HepG2 (cell line): ENCODE results near the gene SUZ12. TPM values are rescaled to one million over a fixed set of nuclear protein-coding genes. Genes with fewer than 3 reads are reported as not detected.
"Not testable (repeated sequence)": the region's sequence is repeated elsewhere in the genome, so short reads cannot be mapped to it uniquely, and the experiment has no call there.

Source experiments
- ATAC-seq: fragments of 200-7000 bp; cut with Tn5 transposase; 3 replicates; pipeline ENCODE4 v1.9.1; 2020; ENCODE audit warnings: mild to moderate bottlenecking, moderate library complexity
- BruUV-seq: library from RNA; stranded (reverse); fragments of 400-500 nt; replicated peaks from 2 replicates; lab custom pipeline; 2021; lab: Mats Ljungman, UMichigan
- CTCF ChIA-PET: fragments of 300-600 bp; formaldehyde crosslinking; extraction: SDS; loops from one replicate; lab custom pipeline; 2021; ENCODE audit warnings: low total read pairs, inconsistent platforms, low intra/inter-chr PET ratio; lab: Yijun Ruan, JAX
- POLR2A ChIA-PET: fragments of 350-600 bp; sonication (Branson Sonifier 250); formaldehyde crosslinking; loops from one replicate; lab custom pipeline; 2020; ENCODE audit warnings: antibody characterized with exemption, inconsistent platforms; lab: Yijun Ruan, JAX
- DNase-seq: peaks from one replicate; pipeline ENCODE4 v3.0.0-alpha.2; 2015; ENCODE audit warnings: low spot score
- FAIRE-seq: peaks from 3 replicates; lab custom pipeline; 2011; peaks lifted over from hg19 to GRCh38; lab: Jason Lieb, UNC
- H2AFZ ChIP-seq: one replicate; pipeline ENCODE4 v1.6.1; 2011; ENCODE audit warnings: low read length, inconsistent platforms
- H3K27ac ChIP-seq: fragments of 300-600 bp; 3 replicates; pipeline ENCODE4 v1.8.0; 2011; ENCODE audit warnings: mixed run types, mild to moderate bottlenecking, mixed read lengths, low read length, inconsistent platforms; ENCODE audit not compliant: insufficient read depth; ENCODE audit errors: extremely low read length
- H3K27me3 ChIP-seq, 2 experiments: fragments of 200-600 bp in 1 of 2; 2 replicates in 1 of 2; 3 replicates in 1 of 2; pipeline versions ENCODE4 v1.6.0 to v1.8.0; 2011; ENCODE audit warnings: low read length in 2 of 2, mild to moderate bottlenecking in 2 of 2, moderate library complexity in 2 of 2, inconsistent platforms in 1 of 2; ENCODE audit not compliant: insufficient read depth in 2 of 2, control insufficient read depth in 1 of 2
- H3K36me3 ChIP-seq, 2 experiments: fragments of 200-600 bp in 1 of 2; replicated peaks in 1 of 2; 2 replicates in 1 of 2; 3 replicates in 1 of 2; pipeline versions ENCODE4 v1.5.1 to v1.8.0; 2011; ENCODE audit warnings: low read length in 2 of 2, inconsistent platforms in 1 of 2; ENCODE audit not compliant: insufficient read depth in 2 of 2, control insufficient read depth in 1 of 2
- H3K4me1 ChIP-seq: 2 replicates; pipeline ENCODE4 v1.5.1; 2012; ENCODE audit warnings: low read length, inconsistent platforms; ENCODE audit not compliant: insufficient read depth
- H3K4me2 ChIP-seq: 2 replicates; pipeline ENCODE4 v1.6.0; 2011; ENCODE audit warnings: low read depth, low read length, inconsistent platforms
- H3K4me3 ChIP-seq, 3 experiments: fragments of 200-600 bp in 1 of 3; sonication (generic), shearing (Covaris generic) in 1 of 3; replicated peaks in 1 of 3; 2 replicates each; pipeline ENCODE4 v1.5.1; 2011 to 2016; ENCODE audit warnings: low read length in 3 of 3, inconsistent platforms in 2 of 3, low read depth in 2 of 3, mild to moderate bottlenecking in 2 of 3, control low read depth in 1 of 3, mixed read lengths in 1 of 3; ENCODE audit not compliant: insufficient read depth in 1 of 3
- H3K79me2 ChIP-seq: one replicate; pipeline ENCODE4 v1.6.1; 2011; ENCODE audit warnings: low read length, inconsistent platforms; ENCODE audit not compliant: insufficient read depth
- H3K9ac ChIP-seq: 2 replicates; pipeline ENCODE4 v1.6.0; 2011; ENCODE audit warnings: mild to moderate bottlenecking, low read depth, low read length, inconsistent platforms; ENCODE audit not compliant: insufficient read depth
- H3K9me3 ChIP-seq: 2 replicates; pipeline ENCODE4 v1.5.1; 2012; ENCODE audit warnings: mild to moderate bottlenecking, low read length
- H4K20me1 ChIP-seq: 2 replicates; pipeline ENCODE4 v1.6.0; 2011; ENCODE audit warnings: inconsistent platforms, mild to moderate bottlenecking, low read length, moderate library complexity; ENCODE audit not compliant: insufficient read depth
- DZIP1 ChIP-seq: sonication (generic); formaldehyde crosslinking; IDR thresholded peaks from 2 replicates; pipeline ENCODE4 v1.5.0; 2020; ENCODE audit warnings: mild to moderate bottlenecking, missing genetic modification reagents
- ZNF142 ChIP-seq: sonication (generic); formaldehyde crosslinking; IDR thresholded peaks from 2 replicates; pipeline ENCODE4 v1.4.0; 2020; ENCODE audit warnings: missing genetic modification reagents
- WGBS: methylation state at CpG from one replicate; pipeline ENCODE4 v1.1.6; 2017; ENCODE audit warnings: low lambda C conversion rate; 5-methylcytosine and 5-hydroxymethylcytosine counted together
- in situ Hi-C: cut with HindIII; loops from 2 replicates; pipeline ENCODE4 v1.10.0; 2017; ENCODE audit warnings: low pct_unique_long_range_greater_than_20kb; ENCODE audit not compliant: extremely low pct_ligation_motif_present
- intact Hi-C: fragments of 100-400 bp; cut with micrococcal nuclease; formaldehyde crosslinking; loops from one replicate; pipeline ENCODE4 v1.10.0; 2022; ENCODE audit not compliant: unreplicated experiment
- polyA plus RNA-seq, 8 experiments: library from polyadenylated mRNA; depleted of rRNA in 3 of 8; stranded (reverse) in 7 of 8; unstranded in 1 of 8; fragments of >200 nt; fragmentation: Illumina TruSeq in 4 of 8; extraction: Trizol in 4 of 8; gene quantifications; 2 replicates each; pipeline versions ENCODE4 v1.2.1 to v1.2.3, GENCODE V29; 2011 to 2016; ENCODE audit warnings: low read depth in 4 of 8, missing spikeins in 1 of 8, mixed read lengths in 1 of 8; ENCODE audit not compliant: insufficient read depth in 1 of 8
- total RNA-seq, 5 experiments: library from RNA; depleted of rRNA; stranded (reverse); fragments of >200 nt; fragmentation: Illumina TruSeq; extraction: Trizol; gene quantifications; 2 replicates each; pipeline ENCODE4 v1.2.3, GENCODE V29; 2016; ENCODE audit warnings: low read depth in 1 of 5

SUZ12 gene
- total and polyA plus RNA-seq, 2 of the 13 experiments (the other 11 are each of a cell fraction or from before 2014, with no cell fraction given), result 11.7 to 15.6 TPM

GRCh38 chr17:32021615-32021955 lies 84.8 kb downstream of the SUZ12 start (continued):
- TF ChIP-seq ZNF142 (no peak), DZIP1 (no peak)
- TF ChIP-seq, all 625 proteins: peak for 0

- POLR2A ChIA-PET, H3K27ac ChIP-seq, in situ Hi-C loops, H3K9me3 ChIP-seq, H3K79me2 ChIP-seq, H2AFZ ChIP-seq, H3K4me3 ChIP-seq, CTCF ChIA-PET, ATAC-seq, H3K27me3 ChIP-seq, H4K20me1 ChIP-seq, FAIRE-seq, intact Hi-C loops, BruUV-seq, H3K9ac ChIP-seq, H3K4me2 ChIP-seq, DNase-seq, H3K4me1 ChIP-seq: not testable (repeated sequence)
- H3K36me3 ChIP-seq, result peaks cover 4 to 12% of the 10 kb centered on the region in 2 experiments; a peak in 3 of 5 replicates
- WGBS, result 100% methylated on average over 2 of the region's 5 CpGs
These were observed 85.7 kb downstream of the SUZ12 start for GRCh38 chr17:32022554-32022953.

- BruUV-seq, H3K9me3 ChIP-seq, H3K36me3 ChIP-seq, POLR2A ChIA-PET, H3K27me3 ChIP-seq, CTCF ChIA-PET, H3K9ac ChIP-seq, H2AFZ ChIP-seq, DNase-seq, H3K4me2 ChIP-seq, in situ Hi-C loops, ATAC-seq, H3K27ac ChIP-seq, intact Hi-C loops, H3K4me3 ChIP-seq, H3K79me2 ChIP-seq, H3K4me1 ChIP-seq, H4K20me1 ChIP-seq, FAIRE-seq: not testable (repeated sequence)
- 81% methylated on average over 4 of the region's 4 CpGs for WGBS
These were observed 90.5 kb downstream of the SUZ12 start for GRCh38 chr17:32027271-32027670.
